HCT116 (cell line): ENCODE data around the gene EIF2B4. TPM values are rescaled to one million over a fixed set of nuclear protein-coding genes. Genes with fewer than 3 reads are reported as not detected.

Source experiments
- ATAC-seq: fragments of 200-7000 bp; cut with Tn5 transposase; 2 replicates; pipeline ENCODE4 v1.9.1; 2020; ENCODE audit warnings: mild to moderate bottlenecking, moderate library complexity
- BruUV-seq: library from RNA; stranded (reverse); fragments of 400-500 nt; replicated peaks from 2 replicates; lab custom pipeline; 2021; lab: Mats Ljungman, UMichigan
- CTCF ChIA-PET: fragments of 300-600 bp; sonication (Branson Sonifier 250); formaldehyde crosslinking; loops from one replicate; lab custom pipeline; 2021; ENCODE audit warnings: antibody characterized with exemption; lab: Charles Lee
- POLR2A ChIA-PET: fragments of 300-600, 350-600 bp; sonication (Branson Sonifier 250); formaldehyde crosslinking; loops from one replicate; lab custom pipeline; 2021; ENCODE audit warnings: antibody characterized with exemption; lab: Charles Lee
- RAD21 ChIA-PET, 2 experiments: fragments of 300-600 bp; sonication (Branson Sonifier 250); formaldehyde crosslinking; loops; one replicate each; lab custom pipeline; 2023; ENCODE audit warnings: low total read pairs in 2 of 2; ENCODE audit not compliant: uncharacterized antibody in 2 of 2, unreplicated experiment in 2 of 2, low non-redundant PET in 1 of 2; lab: Charles Lee
- DNase-seq: peaks from one replicate; pipeline ENCODE4 v3.0.0-alpha.2; 2010; ENCODE audit warnings: low read depth, low spot score
- H2AFZ ChIP-seq: fragments of 200-600 bp; shearing (Covaris generic), sonication (generic); 2 replicates; pipeline ENCODE4 v1.6.1; 2017; ENCODE audit warnings: low read depth, mixed run types, mixed read lengths, antibody characterized with exemption, low read length; ENCODE audit not compliant: poor library complexity, severe bottlenecking
- H3K27ac ChIP-seq: 2 replicates; pipeline ENCODE4 v1.5.1; 2012; ENCODE audit warnings: low read depth, low read length
- H3K27me3 ChIP-seq: fragments of 200-600 bp; sonication (generic); 2 replicates; pipeline ENCODE4 v1.6.1; 2016; ENCODE audit warnings: mixed run types, low read length, mixed read lengths; ENCODE audit not compliant: insufficient read depth
- H3K36me3 ChIP-seq, 2 experiments: fragments of 200-500 bp in 1 of 2; fragments of 200-600 bp in 1 of 2; sonication (Bioruptor generic) in 1 of 2; sonication (generic) in 1 of 2; 2 replicates each; pipeline versions ENCODE4 v1.5.1 to v1.6.1; 2014 to 2016; ENCODE audit warnings: low read length in 2 of 2, inconsistent platforms in 1 of 2, mixed read lengths in 1 of 2, mixed run types in 1 of 2; ENCODE audit not compliant: insufficient read depth in 2 of 2, control insufficient read depth in 1 of 2
- H3K4me1 ChIP-seq, 2 experiments: fragments of 200-600 bp in 1 of 2; sonication (generic) in 1 of 2; 2 replicates each; pipeline versions ENCODE4 v1.5.1 to v1.6.1; 2012 to 2017; ENCODE audit warnings: low read length in 2 of 2, inconsistent platforms in 1 of 2, mild to moderate bottlenecking in 1 of 2, mixed read lengths in 1 of 2, mixed run types in 1 of 2, moderate library complexity in 1 of 2; ENCODE audit not compliant: insufficient read depth in 2 of 2, control insufficient read depth in 1 of 2
- H3K4me2 ChIP-seq: fragments of 200-600 bp; sonication (generic); 2 replicates; pipeline ENCODE4 v1.6.1; 2017; ENCODE audit warnings: mixed run types, low read length, mixed read lengths
- H3K4me3 ChIP-seq, 2 experiments: fragments of 200-600 bp in 1 of 2; sonication (generic) in 1 of 2; replicated peaks in 1 of 2; 2 replicates each; pipeline ENCODE4 v1.5.1; 2011 to 2016; ENCODE audit warnings: low read length in 2 of 2, control low read depth in 1 of 2, low read depth in 1 of 2, mild to moderate bottlenecking in 1 of 2, mixed read lengths in 1 of 2, mixed run types in 1 of 2
- H3K79me2 ChIP-seq: fragments of 200-600 bp; sonication (generic); 2 replicates; pipeline ENCODE4 v1.6.1; 2017; ENCODE audit warnings: mild to moderate bottlenecking, mixed run types, low read length, moderate library complexity, mixed read lengths; ENCODE audit not compliant: insufficient read depth
- H3K9ac ChIP-seq: fragments of 200-600 bp; sonication (generic); 2 replicates; pipeline ENCODE4 v1.6.1; 2016; ENCODE audit warnings: low read length, mixed read lengths
- H3K9me2 ChIP-seq: fragments of 200-600 bp; sonication (generic), shearing (Covaris generic); 2 replicates; pipeline ENCODE4 v1.6.1; 2017; ENCODE audit warnings: mixed run types, mild to moderate bottlenecking, moderate library complexity; ENCODE audit not compliant: insufficient read depth
- H3K9me3 ChIP-seq, 2 experiments: fragments of 200-500 bp in 1 of 2; fragments of 200-600 bp in 1 of 2; sonication (Bioruptor generic) in 1 of 2; sonication (generic) in 1 of 2; 2 replicates each; pipeline ENCODE4 v1.6.1; 2014 to 2017; ENCODE audit warnings: low read length in 2 of 2, mixed read lengths in 2 of 2, inconsistent platforms in 1 of 2, low read depth in 1 of 2, mild to moderate bottlenecking in 1 of 2, mixed run types in 1 of 2, moderate library complexity in 1 of 2; ENCODE audit not compliant: control insufficient read depth in 1 of 2, insufficient read depth in 1 of 2
- H4K20me1 ChIP-seq: fragments of 200-600 bp; sonication (generic), shearing (Covaris generic); 2 replicates; pipeline ENCODE4 v1.6.1; 2017; ENCODE audit warnings: mixed run types, mild to moderate bottlenecking, moderate library complexity; ENCODE audit not compliant: insufficient read depth
- EGR1 ChIP-seq: IDR thresholded peaks from 2 replicates; pipeline ENCODE4 v1.6.1; 2012; ENCODE audit warnings: low read depth
- ELF1 ChIP-seq: IDR thresholded peaks from 2 replicates; pipeline ENCODE4 v1.6.1; 2012; ENCODE audit warnings: low read depth, borderline replicate concordance
- EZH2phosphoT487 ChIP-seq: fragments of 200-600 bp; IDR thresholded peaks from 2 replicates; pipeline ENCODE4 v1.6.1; 2018; ENCODE audit warnings: antibody characterized with exemption, borderline replicate concordance
- JUND ChIP-seq: IDR thresholded peaks from 2 replicates; pipeline ENCODE4 v1.6.1; 2012
- MAX ChIP-seq: IDR thresholded peaks from 2 replicates; pipeline ENCODE4 v1.6.1; 2012
- REST ChIP-seq: IDR thresholded peaks from 2 replicates; pipeline ENCODE4 v1.6.1; 2012; ENCODE audit warnings: low read depth
- SP1 ChIP-seq: IDR thresholded peaks from 2 replicates; pipeline ENCODE4 v1.6.1; 2012; ENCODE audit warnings: low read depth
- intact Hi-C: fragments of 100-400 bp; cut with micrococcal nuclease; formaldehyde crosslinking; loops from 2 replicates; pipeline ENCODE4 v1.10.0; 2022
- total RNA-seq: library from RNA; stranded (reverse); gene quantifications from one replicate; pipeline ENCODE4 v1.2.1, GENCODE V29; 2021; ENCODE audit not compliant: unreplicated experiment

Gene EIF2B4
- total RNA-seq, 1 experiment from 2014 or later: 43.8 TPM

GRCh38 chr2:27372937-27373336 lies 2.8 kb upstream of the EIF2B4 start:
- H3K79me2 ChIP-seq: peaks cover 50% of the 10 kb centered on the region
- BruUV-seq: no TSS peak
- RAD21 ChIA-PET: no interaction called here

More at GRCh38 chr2:27372937-27373336, 2.8 kb upstream of the EIF2B4 start:
- peaks cover 24 to 52% of the 10 kb centered on the region in 2 experiments; a peak in 3 of 4 replicates for H3K36me3 ChIP-seq
- no peak overlapping the region for H3K27ac ChIP-seq
- no peak overlapping the region for H3K9ac ChIP-seq
- ChIA-PET CTCF (no interaction called here), POLR2A (no interaction called here)
- no peaks in the 10 kb centered on the region for H4K20me1 ChIP-seq
- H3K4me2 ChIP-seq: no peak overlapping the region
- DNase-seq (no peak), ATAC-seq (no peak)
- no peak overlapping the region for H3K4me3 ChIP-seq
- peaks cover 10 to 29% of the 10 kb centered on the region in 2 experiments; a peak in 3 of 4 replicates for H3K4me1 ChIP-seq
- no peaks in the 10 kb centered on the region for H3K9me3 ChIP-seq
- TF ChIP-seq REST (no peak), SP1 (no peak), JUND (no peak), ELF1 (no peak), EGR1 (no peak), MAX (no peak), EZH2phosphoT487 (no peak)
- H3K9me2 ChIP-seq: no peaks in the 10 kb centered on the region
- no peak overlapping the region for H2AFZ ChIP-seq
- no peaks in the 10 kb centered on the region for H3K27me3 ChIP-seq
- intact Hi-C loops: loop anchor here (5.0 kb wide), 1 partner anchor 51 kb away; the partner anchor contains the start of gene MPV17
